Psoas muscle (tissue), 8 donors: ENCODE measurements around the gene MDC1. TPM values are rescaled to one million over a fixed set of nuclear protein-coding genes. Genes with fewer than 3 reads are reported as not detected.
A peak's percentile ranks its signal among the peaks of the same experiment; 100 is the strongest.

Source experiments
- ATAC-seq, 4 donors: fragments of 200-7000 bp; cut with Tn5 transposase; one replicate each; pipeline ENCODE4 v1.9.1; 2020; ENCODE audit warnings: moderate library complexity in 3 of 4, mild to moderate bottlenecking in 2 of 4
- DNase-seq, 2 donors: peaks; one replicate each; pipeline ENCODE4 v3.0.0-alpha.2; 2020
- H3K27ac ChIP-seq: fragments of 200-600 bp; one replicate; pipeline ENCODE4 v1.8.0; 2022
- H3K27me3 ChIP-seq, 3 donors: fragments of 200-600 bp in 1 of 3; one replicate each; pipeline versions ENCODE4 v1.6.1 to v1.8.0; 2013 to 2022; ENCODE audit warnings: low read length in 2 of 3, mild to moderate bottlenecking in 2 of 3, moderate library complexity in 1 of 3; ENCODE audit not compliant: insufficient read depth in 3 of 3
- H3K36me3 ChIP-seq, 2 donors: fragments of 200-600 bp in 1 of 2; one replicate each; pipeline versions ENCODE4 v1.6.1 to v1.8.0; 2013 to 2022; ENCODE audit warnings: low read depth in 1 of 2, mild to moderate bottlenecking in 1 of 2, moderate library complexity in 1 of 2; ENCODE audit not compliant: insufficient read depth in 1 of 2
- H3K4me1 ChIP-seq: fragments of 200-600 bp; one replicate; pipeline ENCODE4 v1.8.0; 2022
- H3K4me3 ChIP-seq: fragments of 200-600 bp; one replicate; pipeline ENCODE4 v1.8.0; 2022; ENCODE audit warnings: mild to moderate bottlenecking
- H3K9me3 ChIP-seq: fragments of 200-600 bp; one replicate; pipeline ENCODE4 v1.8.0; 2022
- CTCF ChIP-seq: fragments of 200-600 bp; IDR thresholded peaks from one replicate; pipeline ENCODE4 v1.8.0; 2022; ENCODE audit warnings: antibody characterized with exemption
- WGBS, 3 donors: extraction: QIAGEN DNeasy Blood & Tissue Kit; methylation state at CpG; one replicate each; pipeline versions ENCODE4 v1.1.6 to v1.1.7; 2013; 5-methylcytosine and 5-hydroxymethylcytosine counted together
- intact Hi-C, 2 donors: fragments of 100-400 bp; cut with DNase I; formaldehyde crosslinking; loops; one replicate each; pipeline versions ENCODE4 v1.11.0 to v1.14.2; 2022
- polyA plus RNA-seq, 3 donors: library from polyadenylated mRNA; stranded (reverse); fragments of 200-250 nt; gene quantifications; one replicate each; pipeline ENCODE4 v1.2.3, GENCODE V29; 2013
- total RNA-seq, 4 donors: library from RNA; stranded (reverse); fragmentation: NEBNext Ultra II Directional in 2 of 4; extraction: Animal tissue kit (Norgen Biotek cat#: 25700) in 2 of 4; gene quantifications; one replicate each; pipeline versions ENCODE4 v1.2.1 to v1.2.4, GENCODE V29; 2021 to 2023
- donor health status: healthy with polysubstance abuse.
- donor health status: DM: no; HTN: no; CAD: no; lungs with moderate emphysema.
- donor health status: Bipolar disorder and iron deficiency.
- donor health status: healthy.
- donor health status: DM: yes; HTN: yes; CAD: no.
- donor health status: DM: no; HTN: no; CAD: no.
- donor health status: DM: no; HTN: no; CAD: no.
- donor health status: DM: yes; HTN: yes; CAD: no.

MDC1 gene
- total and polyA plus RNA-seq, 7 donors = 4.1 to 18.0 (median 12.7) TPM

DNA sequence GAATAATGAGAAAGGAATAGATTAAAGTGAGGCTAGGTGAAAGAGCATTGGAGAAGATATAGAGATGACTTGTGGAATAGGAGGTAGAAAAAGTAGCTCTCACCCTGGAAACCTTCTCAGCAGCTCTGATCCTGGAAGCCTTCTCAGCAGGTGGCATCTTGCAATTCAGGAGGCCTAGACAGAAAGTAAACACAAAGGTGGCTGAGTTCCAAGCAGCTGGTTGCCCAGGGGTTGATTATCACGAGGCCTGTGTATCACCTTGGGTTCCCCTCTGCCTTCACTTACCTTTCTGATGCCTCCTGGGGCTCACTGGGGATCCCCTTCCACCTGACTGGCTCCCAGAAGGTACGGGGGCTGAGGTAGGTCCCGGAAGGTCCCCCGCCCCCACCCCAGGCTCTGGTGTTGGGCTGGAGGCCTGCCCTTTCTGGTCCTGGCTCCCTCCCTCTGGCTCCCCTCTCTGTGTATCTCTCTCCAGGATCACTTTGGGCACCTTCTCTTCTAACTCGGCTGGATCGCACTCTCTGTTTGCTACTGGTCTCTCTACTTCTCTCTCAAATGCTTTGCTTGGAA is 9.7 kb downstream of the MDC1 start:
- ATAC-seq = no peak
- no peaks in the 10 kb centered on the region for H3K4me1 ChIP-seq
- DNase-seq = no peak

GRCh38 chr6:30705620-30706019 is 11.5 kb downstream of the MDC1 start:
- peak; percentile 64 to 94 (median 86) for ATAC-seq
- H3K9me3 ChIP-seq = no peaks in the 10 kb centered on the region
- WGBS, 3 donors = 44 to 59% (median 50%) methylated on average over 4 of the region's 4 CpGs
- H3K4me3 ChIP-seq = no peak overlapping the region
- peaks cover 0 to 74% of the 10 kb centered on the region in 2 donors for H3K36me3 ChIP-seq
- intact Hi-C loops = no loop called here
- no peak for TF ChIP-seq CTCF
- H3K4me1 ChIP-seq = no peaks in the 10 kb centered on the region
- DNase-seq = no peak
- H3K27ac ChIP-seq = no peak overlapping the region
- no peaks in the 10 kb centered on the region for H3K27me3 ChIP-seq

More for the DNA sequence above, 9.7 kb downstream of the MDC1 start:
- 58 to 72% (median 68%) methylated on average over 6 of the region's 6 CpGs for WGBS, 3 donors
- TF ChIP-seq CTCF = no peak
- Histone ChIP-seq H3K27me3 (no peaks in the 10 kb centered on the region), H3K9me3 (no peaks in the 10 kb centered on the region), H3K36me3 (peaks cover 0 to 76% of the 10 kb centered on the region in 2 donors), H3K27ac (no peak overlapping the region), H3K4me3 (no peak overlapping the region)
- intact Hi-C loops = no loop called here

DNA sequence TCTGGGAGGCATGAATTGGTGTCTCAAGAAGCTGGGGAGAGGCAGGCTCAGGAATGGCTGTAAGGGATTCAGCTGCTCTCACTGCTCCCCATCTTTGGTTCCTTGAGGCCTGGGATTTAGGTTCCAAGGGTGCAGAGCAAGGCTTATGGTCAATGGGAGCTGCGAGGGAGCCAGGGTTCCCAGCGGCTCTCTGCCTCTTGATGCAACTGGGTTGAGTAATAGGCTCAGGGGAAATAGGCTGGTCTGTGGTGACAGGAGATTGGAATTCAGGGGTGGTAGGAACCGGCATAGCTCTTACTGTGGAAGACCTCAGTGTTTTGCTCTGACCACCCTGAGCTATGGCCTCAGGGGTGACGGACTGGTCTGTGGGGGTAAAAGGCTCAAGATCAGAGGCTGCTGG is 13.3 kb downstream of the MDC1 start:
- 92 to 93% (median 93%) methylated on average over 4 of the region's 4 CpGs for WGBS, 3 donors
- intact Hi-C loops = no loop called here

GRCh38 chr6:30703011-30703410 is 14.1 kb downstream of the MDC1 start:
- Histone ChIP-seq H3K4me3 (no peak overlapping the region), H3K36me3 (peaks cover 0 to 68% of the 10 kb centered on the region in 2 donors), H3K27ac (no peak overlapping the region), H3K9me3 (no peaks in the 10 kb centered on the region), H3K27me3 (no peaks in the 10 kb centered on the region), H3K4me1 (no peaks in the 10 kb centered on the region)
- intact Hi-C loops = no loop called here
- 95 to 98% (median 96%) methylated on average over 10 of the region's 10 CpGs for WGBS, 3 donors
- ATAC-seq (no peak), DNase-seq (no peak)
- TF ChIP-seq CTCF = no peak

More for the DNA sequence above, 13.3 kb downstream of the MDC1 start:
- no peaks in the 10 kb centered on the region for H3K27me3 ChIP-seq
- no peak overlapping the region for H3K4me3 ChIP-seq
- DNase-seq (no peak), ATAC-seq (no peak)
- H3K9me3 ChIP-seq = no peaks in the 10 kb centered on the region
- peaks cover 0 to 74% of the 10 kb centered on the region in 2 donors for H3K36me3 ChIP-seq
- no peaks in the 10 kb centered on the region for H3K4me1 ChIP-seq
- H3K27ac ChIP-seq = no peak overlapping the region
- TF ChIP-seq CTCF = no peak

DNA sequence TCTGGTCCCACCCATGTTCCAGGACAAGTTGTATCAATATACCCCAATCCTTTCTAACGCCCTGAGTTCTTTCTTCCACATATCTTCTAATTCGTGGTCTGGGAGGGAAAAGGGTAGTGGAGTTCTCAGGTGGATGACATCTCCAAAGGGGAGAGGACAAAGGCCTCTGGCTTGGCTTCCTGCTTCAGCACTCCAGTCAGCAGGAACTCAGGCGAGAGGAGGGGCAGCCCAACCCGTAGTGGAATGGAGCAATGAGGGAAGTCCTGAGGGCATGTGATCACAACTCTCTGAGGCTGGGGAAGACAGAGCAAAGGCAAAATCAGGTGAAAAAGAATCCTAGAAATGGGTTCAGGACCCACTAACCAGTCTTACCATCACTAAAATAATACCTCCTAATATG is 16.7 kb downstream of the MDC1 start:
- peaks cover 0 to 54% of the 10 kb centered on the region in 2 donors for H3K36me3 ChIP-seq

More for the DNA sequence above, 16.7 kb downstream of the MDC1 start:
- 68 to 77% (median 70%) methylated on average over 4 of the region's 4 CpGs for WGBS, 3 donors
- intact Hi-C loops = no loop called here
- Histone ChIP-seq H3K9me3 (no peaks in the 10 kb centered on the region), H3K4me1 (no peaks in the 10 kb centered on the region), H3K4me3 (no peak overlapping the region), H3K27me3 (no peaks in the 10 kb centered on the region), H3K27ac (no peak overlapping the region)
- TF ChIP-seq CTCF = no peak
- ATAC-seq (peak in 1 of 4 donors; percentile 18), DNase-seq (no peak)
